ENCODE measurements around the gene ENPEP.

GRCh38 chr4:110567214-110567613 is 91.3 kb downstream of the ENPEP start:
- TF ChIP-seq CTCF (IDR thresholded peaks at IDR 0.05; ENCODE audit: low read depth, low read length, missing input control), result no peak
- TF ChIP-seq MAX (IDR thresholded peaks at IDR 0.05), result no peak
- no peak for TF ChIP-seq RAD21 (IDR thresholded peaks at IDR 0.05)
- no peak for TF ChIP-seq ZBTB33 (IDR thresholded peaks at IDR 0.05)
- TF ChIP-seq EGR1 (IDR thresholded peaks at IDR 0.05; ENCODE audit: low read depth in 2 of 2), result no peak
- no peak for TF ChIP-seq HNF4G (IDR thresholded peaks at IDR 0.05)
- no peak for TF ChIP-seq JUND (IDR thresholded peaks at IDR 0.05)
